Activated naive CD4-positive, alpha-beta T cell (primary cell): ENCODE results near the gene DHRSX.
"Not testable (repeated sequence)": the region's sequence is repeated elsewhere in the genome, so short reads cannot be mapped to it uniquely, and the experiment has no call there.

Experiments used
- DNase-seq, 4 experiments: peaks; one replicate each; lab custom pipeline; 2025; lab: John Stamatoyannopoulos, UW

DHRSX gene

GRCh38 chrX:2497961-2498780 is 2.6 kb downstream of the DHRSX start:
- no peak for DNase-seq

- DNase-seq: no peak
Observed at GRCh38 chrX:2495595-2495994, 5.2 kb downstream of the DHRSX start.

- DNase-seq: no peak
Observed at GRCh38 chrX:2492531-2493218, 8.1 kb downstream of the DHRSX start.

DNA sequence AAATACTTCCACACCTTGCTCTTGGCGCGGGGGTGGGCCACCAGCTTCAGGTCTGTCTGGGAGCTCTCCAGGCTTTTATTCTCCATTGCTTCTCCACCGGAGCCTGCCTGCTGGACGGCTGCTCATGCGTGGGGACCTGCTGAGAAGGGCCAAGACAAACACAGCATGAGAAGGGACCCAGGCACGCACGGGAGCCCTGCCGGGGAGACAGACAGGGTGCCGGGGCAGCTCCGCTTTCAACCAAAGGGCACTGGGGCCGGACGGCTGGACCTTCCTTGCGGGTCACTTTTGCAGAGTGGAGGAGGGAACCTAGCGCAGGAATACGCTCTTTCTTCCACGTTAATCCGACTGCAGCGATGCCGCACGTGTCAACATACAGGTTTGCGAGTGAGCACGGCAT is 10.1 kb downstream of the DHRSX start:
- DNase-seq: no peak

DNA sequence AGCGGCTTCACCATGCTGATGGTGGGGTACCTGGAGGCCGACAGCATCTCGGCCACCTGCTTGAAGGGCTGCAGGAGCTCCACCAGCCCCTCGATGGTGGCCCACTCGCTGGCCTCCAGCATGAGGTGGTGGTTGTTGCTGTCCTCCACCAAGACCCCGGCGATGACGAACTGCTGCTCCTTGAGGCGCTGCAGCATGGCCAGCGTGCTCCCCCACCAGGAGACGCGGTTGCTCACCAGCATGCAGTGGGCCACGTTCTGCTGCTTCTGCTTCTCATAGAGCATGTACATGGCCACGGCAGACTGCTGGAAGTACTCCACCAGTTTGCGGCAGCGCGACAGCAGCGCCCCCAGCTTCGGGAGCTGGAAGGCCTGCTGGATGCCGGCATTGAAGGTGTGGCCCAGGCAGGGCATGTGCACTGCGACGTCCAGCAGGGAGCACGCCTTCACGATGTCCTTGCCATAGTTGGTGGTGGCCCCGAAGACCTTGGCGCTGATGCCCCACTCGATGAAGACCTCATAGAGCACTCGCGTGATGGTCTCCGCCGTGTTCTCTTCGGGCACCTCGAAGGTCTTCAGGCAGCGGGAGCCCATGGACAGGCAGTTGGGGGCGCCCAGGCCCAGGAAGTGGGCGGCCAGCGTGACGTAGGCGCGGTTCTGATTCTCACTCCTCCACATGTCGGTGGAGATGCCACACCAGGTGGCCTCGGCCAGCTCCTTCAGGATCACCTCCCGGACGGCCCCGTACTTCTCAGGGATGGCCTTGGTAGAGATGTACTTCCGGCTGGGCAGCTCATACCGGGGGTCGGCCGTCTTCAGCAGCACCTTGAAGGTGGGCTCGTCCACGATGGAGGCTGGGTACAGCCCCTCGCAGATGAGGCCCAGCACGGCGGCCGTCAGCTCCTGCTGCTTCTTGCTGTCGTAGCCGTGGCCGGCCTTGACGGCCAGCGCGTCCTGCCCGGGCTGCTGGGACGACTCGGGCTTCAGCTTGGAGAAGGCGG is 11.0 kb downstream of the DHRSX start:
- DNase-seq: no peak

DNA sequence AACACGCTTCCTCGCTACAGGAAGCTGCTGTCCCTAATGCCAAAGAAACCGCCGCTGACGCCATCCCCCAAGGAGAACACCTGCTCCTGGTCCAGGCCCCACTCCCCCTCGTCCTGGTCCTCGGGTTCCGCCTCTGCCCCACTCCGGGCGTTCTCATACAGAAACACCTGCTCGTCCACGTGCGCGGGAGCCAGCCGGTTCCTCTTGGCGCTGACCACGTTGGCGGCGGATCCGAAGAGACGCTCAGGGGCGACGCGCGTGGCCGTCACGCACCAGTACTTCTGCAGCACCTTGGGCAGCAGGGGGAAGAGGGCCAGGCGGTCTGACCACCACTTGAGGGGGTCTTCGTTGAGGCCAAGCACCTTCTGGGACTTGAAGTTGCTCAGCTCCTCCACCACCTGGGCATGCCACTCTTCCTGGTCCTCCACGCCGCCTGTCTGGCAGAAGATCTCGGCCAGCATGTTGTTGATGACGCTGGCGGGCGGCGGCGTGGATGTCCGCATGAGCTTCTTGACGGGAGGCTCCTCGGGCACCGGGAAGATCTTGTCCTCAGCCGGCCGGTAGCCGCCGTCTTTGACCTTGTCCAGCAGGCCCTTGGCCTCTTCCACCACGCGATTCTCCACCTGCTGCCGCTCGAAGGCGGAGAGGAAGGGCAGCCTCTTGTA is 12.0 kb downstream of the DHRSX start:
- no peak for DNase-seq

DNA sequence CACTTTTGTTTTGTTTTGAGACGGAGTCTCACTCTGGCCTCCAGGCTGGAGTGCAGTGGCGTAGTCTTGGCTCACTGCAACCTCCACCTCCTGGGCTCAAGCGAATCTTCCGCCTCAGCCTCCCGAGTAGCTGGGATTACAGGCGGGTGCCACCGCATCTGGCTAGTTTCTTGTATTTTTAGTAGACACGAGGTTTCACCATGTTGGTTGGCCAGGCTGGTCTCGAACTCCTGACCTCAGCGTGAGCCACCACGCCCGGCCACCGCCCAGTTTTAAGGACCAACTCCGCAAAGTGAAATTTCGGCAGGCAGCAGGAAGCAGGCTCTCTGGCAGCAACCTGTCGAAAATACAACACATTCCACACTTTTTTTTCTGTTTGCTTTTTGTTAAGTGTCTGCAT is 13.4 kb downstream of the DHRSX start:
- DNase-seq: no peak

DNA sequence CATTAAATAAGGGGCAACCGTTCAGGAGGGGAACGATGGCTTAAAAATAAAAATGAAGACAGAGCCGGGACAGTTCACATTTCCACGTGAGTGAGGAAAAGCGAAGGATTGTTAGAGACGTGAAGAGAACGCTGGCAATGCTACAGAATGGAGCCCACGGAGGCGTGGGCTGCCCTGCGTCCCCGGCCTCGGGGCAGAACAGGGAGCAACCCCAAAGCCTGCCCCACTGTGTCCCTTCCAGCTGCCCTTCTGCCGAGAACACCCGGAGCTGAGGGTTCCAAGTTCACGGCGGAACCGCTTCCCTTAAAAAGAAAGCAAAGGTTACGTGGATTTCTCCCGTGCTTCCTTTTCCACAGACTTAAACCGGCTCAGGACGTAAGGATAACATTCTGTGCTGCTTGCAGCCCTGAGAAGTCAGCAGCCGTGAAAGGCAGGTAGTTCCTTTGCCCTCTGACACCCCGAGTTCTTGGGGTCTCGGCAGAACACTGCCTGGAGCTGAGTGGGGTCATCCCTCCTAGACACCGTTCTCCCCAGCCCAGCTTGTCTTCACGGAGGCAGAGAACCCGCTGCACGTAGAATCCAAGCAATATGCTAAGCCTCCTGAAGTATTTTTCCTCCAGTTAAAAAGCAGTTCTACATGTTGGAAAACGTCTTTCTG is 14.2 kb downstream of the DHRSX start:
- no peak for DNase-seq

DNA sequence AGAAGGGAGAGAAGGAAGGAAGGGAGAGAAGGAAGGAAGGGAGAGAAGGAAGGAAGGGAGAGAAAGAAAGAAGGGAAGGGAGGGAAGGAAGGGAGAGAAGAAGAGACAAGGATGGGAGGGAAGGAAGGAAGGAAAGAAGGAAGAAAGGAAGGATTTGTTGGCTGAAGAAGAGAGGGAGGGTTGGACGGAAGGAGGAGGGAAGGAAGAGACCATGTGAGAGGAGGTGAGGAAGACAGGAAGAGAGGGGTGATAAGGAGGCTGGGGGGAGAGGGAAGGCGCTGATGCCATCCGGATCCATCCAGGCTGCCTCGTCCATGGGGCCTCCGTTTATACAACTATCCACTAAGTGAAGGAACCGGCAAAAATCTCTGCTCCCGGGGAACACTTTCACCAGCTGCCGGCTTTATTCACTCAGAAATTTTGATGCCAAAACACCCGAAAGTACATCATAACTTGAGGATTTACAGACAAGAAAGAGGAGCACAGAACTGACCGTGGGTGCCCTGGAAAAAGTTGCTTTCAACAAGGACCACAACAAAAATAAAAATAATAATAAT is 14.9 kb downstream of the DHRSX start:
- DNase-seq: no peak

- DNase-seq: no peak
Observed at GRCh38 chrX:2484721-2485648, 15.8 kb downstream of the DHRSX start.

GRCh38 chrX:2484256-2484655 is 16.5 kb downstream of the DHRSX start:
- no peak for DNase-seq

GRCh38 chrX:2483398-2484060 is 17.2 kb downstream of the DHRSX start:
- DNase-seq: no peak

DNA sequence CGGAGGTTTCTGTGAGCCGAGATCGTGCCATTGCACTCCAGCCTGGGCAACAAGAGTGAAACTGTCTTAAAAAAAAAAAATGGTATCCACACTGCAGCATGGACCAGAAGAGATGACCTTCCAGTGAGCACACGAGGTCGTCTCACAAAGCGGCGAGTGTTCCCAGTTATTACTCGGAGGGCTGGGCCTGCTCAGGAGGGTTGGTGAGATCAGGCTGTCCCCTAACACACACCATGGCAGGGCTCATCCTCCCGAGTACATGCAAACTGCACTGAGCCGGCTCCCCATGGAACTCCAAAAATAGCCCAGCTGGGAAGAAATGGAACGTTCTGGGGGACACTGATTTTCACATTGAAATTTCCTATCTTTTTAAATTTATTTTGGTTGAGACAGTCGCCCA is 19.2 kb downstream of the DHRSX start:
- not testable (repeated sequence) for DNase-seq

- DNase-seq: not testable (repeated sequence)
Observed at GRCh38 chrX:2479982-2480381, 20.8 kb downstream of the DHRSX start.

GRCh38 chrX:2479420-2479780 is 21.4 kb downstream of the DHRSX start:
- no peak for DNase-seq

GRCh38 chrX:2478546-2479419 is 22.0 kb downstream of the DHRSX start:
- no peak for DNase-seq

DNA sequence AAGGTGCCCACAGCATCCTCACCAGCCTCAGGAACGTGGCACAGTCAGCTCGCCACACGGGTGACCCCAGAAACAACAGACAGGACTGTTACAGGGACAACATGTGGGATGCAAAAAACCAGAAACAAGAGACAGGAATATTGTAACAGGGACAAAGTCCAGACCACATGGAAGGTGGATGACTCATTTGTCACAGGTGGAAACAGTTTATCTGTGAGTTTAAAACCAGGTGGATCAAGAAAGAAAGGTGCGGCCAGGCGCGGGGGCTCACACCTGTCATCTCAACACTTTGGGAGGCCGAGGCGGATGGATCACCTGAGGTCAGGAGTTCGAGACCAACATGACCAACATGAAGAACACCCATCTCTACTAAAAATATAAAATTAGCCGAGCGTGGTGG is 23.5 kb downstream of the DHRSX start:
- not testable (repeated sequence) for DNase-seq
